Thyroid gland (tissue), 4 donors: ENCODE results near the gene SECTM1. TPM values are rescaled to one million over a fixed set of nuclear protein-coding genes. Genes with fewer than 3 reads are reported as not detected.

Source experiments
- DNase-seq, 2 donors: peaks; one replicate each; pipeline ENCODE4 v3.0.0-alpha.2; 2019
- H3K27ac ChIP-seq, 3 donors: fragments of 200-600 bp; sonication (generic); 1 replicate in 2 of 3; 2 replicates in 1 of 3; pipeline ENCODE4 v1.5.1; 2016 to 2019; ENCODE audit warnings: mild to moderate bottlenecking in 1 of 3, moderate library complexity in 1 of 3
- H3K27me3 ChIP-seq: fragments of 200-600 bp; sonication (generic); one replicate; pipeline ENCODE4 v1.5.1; 2019
- H3K36me3 ChIP-seq, 2 donors: fragments of 200-600 bp; sonication (generic); one replicate each; pipeline ENCODE4 v1.5.1; 2016 to 2019
- H3K4me1 ChIP-seq, 2 donors: fragments of 200-600 bp; sonication (generic); one replicate each; pipeline ENCODE4 v1.5.1; 2017 to 2019
- H3K4me3 ChIP-seq, 3 donors: fragments of 200-600 bp; sonication (generic); replicated peaks in 1 of 3; 1 replicate in 2 of 3; 2 replicates in 1 of 3; pipeline ENCODE4 v1.5.1; 2016; ENCODE audit warnings: mild to moderate bottlenecking in 1 of 3
- H3K9me3 ChIP-seq: fragments of 200-600 bp; sonication (generic); one replicate; pipeline ENCODE4 v1.5.1; 2017
- CTCF ChIP-seq, 6 experiments: fragments of 200-600 bp in 3 of 6; fragments of 450-650 bp in 3 of 6; sonication (generic) in 3 of 6; IDR thresholded peaks; one replicate each; pipeline ENCODE4 v1.5.1; 2016 to 2019; ENCODE audit warnings: antibody characterized with exemption in 6 of 6, mild to moderate bottlenecking in 2 of 6, inconsistent platforms in 1 of 6, moderate library complexity in 1 of 6
- POLR2A ChIP-seq, 2 donors: fragments of 450-650 bp; IDR thresholded peaks; one replicate each; pipeline ENCODE4 v1.6.1; 2017; ENCODE audit warnings: antibody characterized with exemption in 2 of 2, mild to moderate bottlenecking in 2 of 2, moderate library complexity in 1 of 2
- WGBS, 2 donors: methylation state at CpG; one replicate each; pipeline ENCODE4 v1.1.5; 2017; 5-methylcytosine and 5-hydroxymethylcytosine counted together
- intact Hi-C: fragments of 100-400 bp; cut with DNase I; formaldehyde crosslinking; loops from one replicate; pipeline ENCODE4 v1.15.1; 2023
- total RNA-seq, 4 donors: library from RNA; depleted of rRNA; stranded (reverse); fragments of >200 nt; gene quantifications; one replicate each; pipeline ENCODE4 v1.2.3, GENCODE V29; 2016

The SECTM1 gene
- total RNA-seq, 4 donors from 2014 or later, result 4.1 to 15.3 (median 5.1) TPM

- no peak overlapping the region for H3K4me3 ChIP-seq
- H3K27me3 ChIP-seq, result no peaks in the 10 kb centered on the region
- WGBS, 2 donors, result 86 to 91% methylated on average over 19 to 21 of the region's 25 CpGs
- intact Hi-C loops, result no loop called here
- no peaks in the 10 kb centered on the region for H3K9me3 ChIP-seq
- no peak for TF ChIP-seq CTCF (IDR thresholded peaks at IDR 0.05)
- no peak for TF ChIP-seq POLR2A (IDR thresholded peaks at IDR 0.05)
- no peak overlapping the region for H3K27ac ChIP-seq
- DNase-seq, result no peak
- H3K36me3 ChIP-seq, result no peaks in the 10 kb centered on the region
- H3K4me1 ChIP-seq, result peaks cover 14 to 36% of the 10 kb centered on the region in 2 donors
Observed at GRCh38 chr17:82282239-82283207, 51.0 kb downstream of the SECTM1 start.

- no peaks in the 10 kb centered on the region for H3K9me3 ChIP-seq
- WGBS, 2 donors, result 75 to 84% methylated on average over 13 to 17 of the region's 22 CpGs
- H3K4me1 ChIP-seq, result peaks cover 14 to 36% of the 10 kb centered on the region in 2 donors
- H3K27ac ChIP-seq, result no peak overlapping the region
- intact Hi-C loops, result no loop called here
- no peaks in the 10 kb centered on the region for H3K36me3 ChIP-seq
- TF ChIP-seq POLR2A (IDR thresholded peaks at IDR 0.05), result no peak
- DNase-seq, result no peak
- H3K4me3 ChIP-seq, result no peak overlapping the region
- no peaks in the 10 kb centered on the region for H3K27me3 ChIP-seq
Observed at GRCh38 chr17:82281502-82282238, 51.9 kb downstream of the SECTM1 start.

GRCh38 chr17:82281076-82281475, 52.5 kb downstream of the SECTM1 start:
- WGBS, 2 donors, result 83 to 94% methylated on average over 4 to 5 of the region's 7 CpGs

GRCh38 chr17:82280537-82280936, 53.0 kb downstream of the SECTM1 start:
- Histone ChIP-seq H3K27ac (no peak overlapping the region), H3K9me3 (no peaks in the 10 kb centered on the region), H3K27me3 (no peaks in the 10 kb centered on the region), H3K4me3 (no peak overlapping the region), H3K36me3 (no peaks in the 10 kb centered on the region), H3K4me1 (peaks cover 9 to 29% of the 10 kb centered on the region in 2 donors)
- 97 to 98% methylated on average over 8 of the region's 8 CpGs for WGBS, 2 donors
- no peak for TF ChIP-seq POLR2A (IDR thresholded peaks at IDR 0.05)
- TF ChIP-seq CTCF (IDR thresholded peaks at IDR 0.05), result no peak
- intact Hi-C loops, result no loop called here
- no peak for DNase-seq

More at GRCh38 chr17:82281076-82281475, 52.5 kb downstream of the SECTM1 start:
- Histone ChIP-seq H3K9me3 (no peaks in the 10 kb centered on the region), H3K36me3 (no peaks in the 10 kb centered on the region), H3K27ac (no peak overlapping the region), H3K4me3 (no peak overlapping the region), H3K27me3 (no peaks in the 10 kb centered on the region), H3K4me1 (peaks cover 14 to 35% of the 10 kb centered on the region in 2 donors)
- intact Hi-C loops, result no loop called here
- no peak for DNase-seq
- TF ChIP-seq POLR2A (IDR thresholded peaks at IDR 0.05) (no peak), CTCF (IDR thresholded peaks at IDR 0.05) (no peak)

GRCh38 chr17:82278786-82279391, 54.7 kb downstream of the SECTM1 start:
- Histone ChIP-seq H3K36me3 (no peaks in the 10 kb centered on the region), H3K27me3 (no peaks in the 10 kb centered on the region), H3K4me3 (no peak overlapping the region), H3K27ac (no peak overlapping the region), H3K9me3 (no peaks in the 10 kb centered on the region), H3K4me1 (peaks cover 5 to 32% of the 10 kb centered on the region in 2 donors)
- intact Hi-C loops, result no loop called here
- no peak for DNase-seq
- WGBS, 2 donors, result 77 to 83% methylated on average over 16 of the region's 16 CpGs
- TF ChIP-seq CTCF (IDR thresholded peaks at IDR 0.05), result no peak
- TF ChIP-seq POLR2A (IDR thresholded peaks at IDR 0.05), result no peak
